A673 (cell line): ENCODE results near the gene KCTD12. TPM values are rescaled to one million over a fixed set of nuclear protein-coding genes. Genes with fewer than 3 reads are reported as not detected.
A peak's percentile ranks its signal among the peaks of the same experiment; 100 is the strongest.

Experiments used
- BruUV-seq: library from RNA; stranded (reverse); fragments of 400-500 nt; replicated peaks from 2 replicates; lab custom pipeline; 2021; lab: Mats Ljungman, UMichigan
- CTCF ChIA-PET: fragments of 300-600 bp; sonication (Branson Sonifier 250); formaldehyde crosslinking; loops from one replicate; lab custom pipeline; 2022; ENCODE audit warnings: antibody characterized with exemption; lab: Charles Lee
- POLR2A ChIA-PET: fragments of 300-600 bp; sonication (Branson Sonifier 250); formaldehyde crosslinking; loops from one replicate; lab custom pipeline; 2022; ENCODE audit warnings: antibody characterized with exemption; ENCODE audit not compliant: low non-redundant PET; lab: Charles Lee
- DNase-seq: peaks from one replicate; pipeline ENCODE4 v3.0.0-alpha.2; 2015; ENCODE audit warnings: low spot score
- H3K27ac ChIP-seq: fragments of 200-600 bp; sonication (generic); 2 replicates; pipeline ENCODE4 v1.5.1; 2016; ENCODE audit warnings: mixed run types, low read depth, mild to moderate bottlenecking, mixed read lengths, antibody characterized with exemption, low read length; ENCODE audit not compliant: poor library complexity, severe bottlenecking
- H3K27me3 ChIP-seq: fragments of 200-600 bp; sonication (generic); replicated peaks from 2 replicates; pipeline ENCODE4 v1.6.1; 2017; ENCODE audit warnings: mixed run types, low read depth, mild to moderate bottlenecking, mixed read lengths, antibody characterized with exemption, low read length; ENCODE audit not compliant: insufficient read depth, poor library complexity
- H3K36me3 ChIP-seq: fragments of 200-600 bp; sonication (generic); 2 replicates; pipeline ENCODE4 v1.6.1; 2016; ENCODE audit warnings: mixed run types, mild to moderate bottlenecking, mixed read lengths, antibody characterized with exemption, low read length; ENCODE audit not compliant: insufficient read depth, poor library complexity, severe bottlenecking
- H3K4me1 ChIP-seq: fragments of 200-600 bp; sonication (generic); 2 replicates; pipeline ENCODE4 v1.6.1; 2017; ENCODE audit warnings: mixed run types, mild to moderate bottlenecking, mixed read lengths, antibody characterized with exemption, low read length; ENCODE audit not compliant: insufficient read depth, poor library complexity, severe bottlenecking
- H3K4me3 ChIP-seq: fragments of 200-600 bp; sonication (generic); 2 replicates; pipeline ENCODE4 v1.5.1; 2016; ENCODE audit warnings: low read depth, mixed run types, mild to moderate bottlenecking, mixed read lengths, low read length; ENCODE audit not compliant: poor library complexity, severe bottlenecking
- H3K9me3 ChIP-seq: fragments of 200-600 bp; sonication (generic); 2 replicates; pipeline ENCODE4 v1.6.1; 2016; ENCODE audit warnings: mixed run types, low read depth, mild to moderate bottlenecking, mixed read lengths, antibody characterized with exemption, low read length; ENCODE audit not compliant: poor library complexity, severe bottlenecking
- CTCF ChIP-seq: fragments of 300-800, 200-600 bp; sonication (generic); conservative IDR thresholded peaks from 2 replicates; pipeline ENCODE4 v1.5.1; 2017; ENCODE audit warnings: low read depth, mild to moderate bottlenecking, antibody characterized with exemption, low read length, moderate library complexity, mixed read lengths
- EZH2 ChIP-seq: fragments of 200-600 bp; sonication (generic); IDR thresholded peaks from 2 replicates; pipeline ENCODE4 v1.6.1; 2017; ENCODE audit warnings: borderline replicate concordance, low read depth, mild to moderate bottlenecking, mixed read lengths, antibody characterized with exemption, low read length; ENCODE audit not compliant: poor library complexity, severe bottlenecking
- intact Hi-C: fragments of 100-400 bp; cut with micrococcal nuclease; formaldehyde crosslinking; loops from one replicate; pipeline ENCODE4 v1.10.0; 2022; ENCODE audit not compliant: unreplicated experiment
- total RNA-seq: library from RNA; stranded (reverse); gene quantifications from 2 replicates; pipeline ENCODE4 v1.2.3, GENCODE V29; 2021

Gene KCTD12
- total RNA-seq, 1 experiment from 2014 or later: 3.5 TPM

- no peaks in the 10 kb centered on the region for H3K9me3 ChIP-seq
- H3K27me3 ChIP-seq: peaks cover 49% of the 10 kb centered on the region
- no TSS peak for BruUV-seq
- no peak for TF ChIP-seq CTCF
- no peaks in the 10 kb centered on the region for H3K36me3 ChIP-seq
- no peak overlapping the region for H3K27ac ChIP-seq
- no peak for DNase-seq
- CTCF ChIA-PET: interaction anchor here (0.6 to 0.7 kb wide), 2 partner anchors 21 to 218 kb away, joined by 3 to 4 read pairs; no protein-coding TSS in a partner anchor
- H3K4me1 ChIP-seq: peaks cover 10% of the 10 kb centered on the region
- POLR2A ChIA-PET: interaction anchor here (0.6 kb wide), 1 partner anchor 29 kb away, joined by 13 read pairs; no protein-coding TSS in a partner anchor
- H3K4me3 ChIP-seq: peak overlapping the region; percentile 58
- intact Hi-C loops: no loop called here
These were observed 257 bp downstream of the KCTD12 start for GRCh38 chr13:76886005-76886291.

GRCh38 chr13:76885203-76886004 lies 801 bp downstream of the KCTD12 start:
- peaks cover 10% of the 10 kb centered on the region for H3K4me1 ChIP-seq
- intact Hi-C loops: no loop called here
- TF ChIP-seq EZH2 (no peak), CTCF (peak; percentile 36; the same call in 1 of the 2 replicates)
- ChIA-PET CTCF (interaction anchor here (0.6 to 0.7 kb wide), 2 partner anchors 21 to 218 kb away, joined by 3 to 4 read pairs; no protein-coding TSS in a partner anchor), POLR2A (interaction anchor here (0.6 kb wide), 1 partner anchor 28 kb away, joined by 13 read pairs; no protein-coding TSS in a partner anchor)
- H3K27me3 ChIP-seq: peaks cover 43% of the 10 kb centered on the region
- peak overlapping the region; percentile 58 for H3K4me3 ChIP-seq
- H3K36me3 ChIP-seq: no peaks in the 10 kb centered on the region
- no peak overlapping the region for H3K27ac ChIP-seq
- no peaks in the 10 kb centered on the region for H3K9me3 ChIP-seq
- peak; percentile 50 for DNase-seq
- BruUV-seq: no TSS peak

- H3K36me3 ChIP-seq: no peaks in the 10 kb centered on the region
- H3K4me1 ChIP-seq: peaks cover 14% of the 10 kb centered on the region
- no peak overlapping the region for H3K27ac ChIP-seq
- peak overlapping the region; percentile 58 for H3K4me3 ChIP-seq
- H3K27me3 ChIP-seq: peaks cover 41% of the 10 kb centered on the region
- POLR2A ChIA-PET: no interaction called here
- CTCF ChIA-PET: no interaction called here
- BruUV-seq: no TSS peak
- TF ChIP-seq CTCF (no peak), EZH2 (no peak)
- intact Hi-C loops: no loop called here
- no peaks in the 10 kb centered on the region for H3K9me3 ChIP-seq
- no peak for DNase-seq
These were observed 1.4 kb downstream of the KCTD12 start for GRCh38 chr13:76884907-76885202.
